ENCODE data around the gene SMPD4. TPM values are rescaled to one million over a fixed set of nuclear protein-coding genes. Genes with fewer than 3 reads are reported as not detected.
A peak's percentile ranks its signal among the peaks of the same experiment; 100 is the strongest.
"Not testable (repeated sequence)": the region's sequence is repeated elsewhere in the genome, so short reads cannot be mapped to it uniquely, and the experiment has no call there.

The SMPD4 gene
- polyA plus RNA-seq, 12 donors = 34.4 to 63.5 (median 36.8) TPM; not detected in 1

DNA sequence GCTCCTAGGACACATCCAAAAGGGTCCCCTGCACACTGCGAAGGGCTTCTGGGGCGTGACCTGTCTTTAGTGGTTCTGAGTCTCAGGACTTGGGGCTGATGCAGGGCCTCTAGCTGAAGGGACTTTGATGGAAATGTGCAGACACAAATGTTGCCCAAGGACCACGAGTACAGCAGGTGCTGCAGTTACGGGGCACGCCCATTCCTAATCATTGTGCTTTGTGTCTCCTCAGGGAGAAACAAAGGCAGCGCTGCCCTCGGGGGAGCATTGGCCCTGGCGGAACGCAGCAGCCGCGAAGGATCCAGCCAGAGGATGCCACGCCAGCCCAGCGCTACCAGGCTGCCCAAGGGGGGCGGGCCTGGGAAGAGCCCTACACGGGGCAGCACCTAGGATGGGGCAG is 8.8 kb upstream of the SMPD4 start:
- DNase-seq = no peak

DNA sequence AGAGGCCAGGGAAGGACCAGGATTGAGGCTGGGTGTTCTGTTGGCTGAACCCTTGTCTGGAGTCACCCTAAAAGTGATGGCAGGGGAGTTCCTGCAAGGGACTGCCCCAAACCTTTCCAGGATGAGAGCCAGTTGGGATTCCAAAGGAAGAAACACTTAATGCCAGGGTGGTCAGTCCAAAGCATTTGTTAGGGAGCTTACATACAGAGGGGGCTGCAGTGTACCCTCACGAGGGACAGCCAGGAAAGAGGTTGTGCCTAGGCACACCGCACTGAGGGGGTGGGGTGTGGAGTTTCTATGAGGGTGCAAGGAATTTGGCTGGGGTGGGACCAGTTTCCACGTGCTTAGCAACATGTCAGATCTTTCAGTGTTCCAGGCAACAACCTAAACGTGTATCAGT is 7.6 kb upstream of the SMPD4 start:
- not testable (repeated sequence) for DNase-seq

DNA sequence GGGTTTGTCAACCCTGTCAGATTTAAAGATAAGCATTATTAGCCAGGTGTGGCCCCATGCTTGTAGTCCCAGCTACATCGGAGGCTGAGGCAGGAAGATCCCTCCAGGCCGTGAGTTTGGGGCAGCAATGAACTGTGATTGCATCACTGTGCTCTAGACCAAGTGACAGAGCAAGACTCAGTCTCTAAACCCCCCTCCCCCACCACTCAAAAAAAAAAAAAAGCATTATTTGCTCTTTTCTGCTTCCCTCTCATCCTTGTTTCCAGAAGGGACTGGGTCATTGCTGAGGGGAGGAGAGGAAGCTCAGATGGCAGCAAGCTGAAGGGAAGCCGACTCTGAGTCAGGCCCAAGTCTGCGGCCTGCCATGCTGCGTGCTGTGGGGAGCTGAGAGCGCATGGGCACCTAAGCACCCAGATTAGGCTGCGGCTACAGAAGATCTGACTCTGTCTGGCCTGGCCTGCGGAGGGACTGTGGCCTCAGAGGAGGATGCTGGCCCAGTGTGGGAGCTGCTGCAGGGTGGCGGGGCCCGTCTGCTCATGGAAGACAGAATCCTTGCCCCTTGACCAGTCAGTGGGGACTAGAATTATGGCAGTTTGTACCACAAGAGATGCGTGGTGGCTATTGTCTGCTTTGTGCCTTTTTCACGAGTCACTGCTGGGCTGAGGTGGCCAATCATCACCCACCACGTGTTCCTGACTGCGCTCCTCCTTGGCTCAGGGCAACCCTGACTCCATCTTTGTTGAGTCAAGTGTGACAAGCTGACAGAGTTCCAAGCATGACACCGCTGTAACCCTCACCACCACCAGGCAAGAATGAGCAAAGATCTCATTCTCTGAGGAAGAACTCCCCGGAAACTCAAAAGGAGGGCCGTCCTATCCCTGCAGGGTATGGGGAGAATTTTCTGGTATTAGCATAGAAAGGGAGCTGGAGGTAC is 6.7 kb upstream of the SMPD4 start:
- not testable (repeated sequence) for DNase-seq

DNA sequence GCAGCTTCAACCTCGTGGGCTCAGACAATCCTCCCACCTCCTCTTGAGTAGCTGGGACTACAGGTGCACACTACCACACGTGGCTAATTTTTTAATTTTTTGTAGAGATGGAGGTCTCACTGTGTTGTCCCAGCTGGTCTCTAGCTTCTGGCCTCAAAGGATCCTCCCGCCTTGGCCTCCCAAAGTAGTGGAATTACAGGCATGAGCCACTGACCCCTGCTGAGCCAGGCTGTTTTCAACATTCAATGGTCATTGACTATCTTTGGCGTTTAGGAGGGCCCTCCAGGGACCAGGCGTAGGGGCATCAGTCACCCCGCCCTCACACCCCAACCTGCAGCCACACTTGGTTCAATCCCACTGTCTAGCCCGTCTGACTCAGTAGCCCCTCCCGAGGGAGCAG is 5.9 kb upstream of the SMPD4 start:
- DNase-seq = no peak

DNA sequence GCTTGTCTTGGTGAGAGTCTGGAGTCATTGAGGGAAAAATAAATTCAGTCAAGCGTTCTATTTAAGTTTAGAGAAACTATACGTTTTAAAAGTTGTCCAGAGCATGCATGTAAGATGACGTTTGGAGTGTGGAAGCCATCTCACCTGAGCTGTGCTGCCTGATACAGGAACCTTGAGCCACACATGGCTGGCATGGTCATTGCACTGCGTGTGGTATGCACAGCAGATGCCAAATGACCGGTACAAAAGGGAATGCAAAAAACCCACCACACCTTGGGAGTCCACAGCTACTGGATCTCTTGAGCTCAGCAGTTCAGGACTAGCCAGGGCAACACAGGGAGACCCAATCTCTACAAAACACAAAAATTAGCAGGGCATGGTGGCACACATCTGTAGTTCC is 5.0 kb upstream of the SMPD4 start:
- no peak for DNase-seq

DNA sequence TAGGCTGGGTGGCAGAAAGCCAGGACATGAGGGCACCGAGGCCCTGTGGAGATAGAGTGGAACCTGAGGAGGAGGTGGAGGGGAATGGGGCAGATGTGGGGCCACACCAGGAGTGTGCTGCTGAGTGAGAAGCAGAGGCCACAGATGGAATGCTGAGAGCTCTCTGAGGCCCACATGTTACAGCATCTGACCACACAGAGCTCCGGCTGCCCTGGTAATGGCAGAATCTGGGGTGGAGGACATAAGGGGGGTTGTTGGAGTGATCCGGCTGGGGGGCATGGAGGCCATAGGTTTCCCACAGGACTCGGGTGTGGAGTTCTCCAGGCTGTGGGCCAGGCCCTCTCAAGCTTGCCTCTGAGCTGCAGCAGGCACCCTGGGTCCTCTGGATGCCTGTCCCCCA is 4.5 kb upstream of the SMPD4 start:
- DNase-seq = no peak

DNA sequence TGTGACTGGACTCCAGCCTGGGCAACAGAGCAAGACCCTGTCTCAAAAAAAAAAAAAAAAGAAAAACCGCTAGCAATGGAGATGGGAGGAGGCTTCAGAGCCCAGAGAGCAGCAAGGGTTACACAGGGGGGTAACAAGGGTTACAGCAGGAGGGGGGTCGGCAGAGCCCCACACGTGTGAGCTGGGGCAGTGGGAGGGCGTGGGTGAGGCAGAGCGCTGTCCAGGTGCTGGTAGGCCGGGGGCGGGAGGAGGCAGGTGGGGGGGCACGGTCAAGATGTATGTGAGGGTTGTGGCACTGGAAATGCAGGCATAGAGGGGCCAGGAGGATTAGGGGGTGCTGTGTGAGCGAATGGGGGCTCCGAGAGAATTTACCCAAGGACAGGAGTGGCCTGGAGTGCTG is 4.0 kb upstream of the SMPD4 start:
- no peak for DNase-seq

DNA sequence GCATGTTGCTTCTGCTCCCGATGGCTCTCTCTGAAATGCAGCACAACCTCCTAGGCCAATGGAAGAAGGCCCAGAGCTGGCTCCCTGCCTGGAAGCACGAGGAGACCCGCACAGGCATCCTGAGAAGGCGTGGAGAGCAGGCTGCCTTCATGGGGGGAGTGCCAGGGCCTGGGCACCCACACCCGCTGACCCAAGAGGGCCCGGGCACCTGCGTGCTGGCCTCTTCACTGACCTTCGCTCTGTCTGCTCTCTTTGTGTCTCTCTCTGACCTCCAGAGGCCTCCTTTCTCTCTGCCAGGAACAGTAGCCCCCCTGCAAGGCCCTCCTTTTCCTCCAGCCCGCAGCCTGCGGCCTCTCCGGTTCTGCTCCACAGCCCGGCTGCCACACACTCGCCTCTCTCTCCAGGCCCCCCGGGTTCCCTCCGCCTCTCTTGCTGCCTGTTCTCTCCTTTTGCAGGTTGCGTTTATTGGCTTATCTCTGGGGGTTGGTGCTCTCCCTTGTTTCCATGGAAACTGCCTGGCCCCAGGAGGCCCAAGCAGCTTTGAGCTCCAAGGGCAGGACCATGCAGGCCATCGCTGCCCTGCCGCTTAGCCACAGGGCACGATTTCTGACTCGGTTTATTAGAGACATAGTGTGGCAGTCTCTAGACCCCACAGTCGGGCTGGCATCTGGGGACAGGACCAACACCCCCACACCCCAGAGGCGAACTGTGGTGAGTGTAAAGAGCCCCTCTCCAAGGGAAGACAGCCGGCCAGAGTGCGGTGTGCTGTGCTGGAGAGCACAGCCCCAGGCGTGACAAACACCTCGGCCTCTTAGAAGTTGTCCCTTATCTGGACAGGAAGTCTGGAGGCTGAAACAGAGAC is 2.3 kb upstream of the SMPD4 start:
- peak; percentile 41 for DNase-seq

DNA sequence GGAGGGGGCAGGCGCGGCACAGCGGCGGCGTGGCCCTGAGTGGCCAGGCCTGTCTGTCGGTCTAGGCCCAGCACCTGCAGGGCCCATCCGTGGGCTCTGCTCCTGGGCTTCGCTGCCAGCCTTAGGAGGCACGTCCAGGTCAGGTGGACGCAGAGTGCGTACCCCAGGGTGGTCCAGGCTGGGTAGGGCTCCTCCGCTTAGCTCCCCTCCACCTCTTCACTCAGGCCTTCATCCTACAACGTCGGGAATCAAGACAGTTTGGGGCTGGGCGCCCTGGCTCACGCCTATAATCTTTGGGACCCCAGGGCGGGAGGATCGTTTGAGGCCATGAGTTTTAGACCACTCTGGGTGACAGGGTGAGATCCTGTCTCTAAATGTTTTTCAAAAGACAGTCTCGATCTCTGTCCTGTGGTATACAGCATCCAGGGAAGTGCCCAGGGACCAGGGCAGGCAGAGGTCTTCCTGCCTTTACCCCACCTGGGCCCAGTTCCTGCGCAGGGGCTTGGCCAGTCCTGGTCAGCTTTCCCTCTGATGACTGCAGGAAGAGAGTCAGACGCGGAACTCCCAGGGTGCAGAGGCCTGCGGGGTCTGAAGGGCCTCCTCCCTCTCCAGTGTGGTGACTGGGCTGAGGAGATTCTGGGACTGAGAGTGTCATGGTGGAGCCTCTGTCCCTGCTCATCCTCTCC is 1.6 kb upstream of the SMPD4 start:
- DNase-seq = not testable (repeated sequence)

DNA sequence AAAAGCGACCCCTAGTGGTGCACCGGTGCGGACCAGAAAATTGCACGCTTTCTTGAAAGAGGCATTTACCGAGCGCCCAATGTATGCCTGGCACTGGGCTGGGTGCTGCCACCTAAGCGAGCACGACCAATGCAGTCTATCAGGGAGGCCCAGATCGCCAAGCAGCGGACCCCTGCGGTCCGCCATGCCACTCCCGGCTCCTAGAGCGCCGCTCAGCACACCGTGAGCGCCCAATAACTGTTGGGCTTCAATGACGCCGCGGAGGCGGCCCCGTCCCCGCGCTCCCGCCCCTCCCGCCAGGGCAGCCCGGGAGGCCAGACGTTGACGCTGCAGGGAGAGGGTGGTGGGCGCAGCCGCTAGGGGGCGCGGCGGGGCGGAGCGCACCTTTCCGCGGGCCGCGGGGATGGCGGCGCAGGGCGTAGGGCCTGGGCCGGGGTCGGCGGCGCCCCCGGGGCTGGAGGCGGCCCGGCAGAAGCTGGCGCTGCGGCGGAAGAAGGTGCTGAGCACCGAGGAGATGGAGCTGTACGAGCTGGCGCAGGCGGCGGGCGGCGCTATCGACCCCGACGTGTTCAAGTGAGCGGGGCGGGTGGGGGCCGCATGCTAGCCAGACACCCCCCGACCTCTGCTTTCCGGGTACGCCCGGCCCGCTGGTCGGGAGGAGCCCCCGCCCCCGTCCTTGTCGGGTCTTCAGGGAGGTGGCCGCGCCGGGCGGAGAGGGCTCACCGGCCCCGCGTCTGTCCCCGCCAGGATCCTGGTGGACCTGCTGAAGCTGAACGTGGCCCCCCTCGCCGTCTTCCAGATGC is 679 bp upstream of the SMPD4 start, which contains the start of gene MZT2B:
Gene MZT2B, plus strand, starts transcription at position 383 of the 803 bp plus-strand sequence. Its CDS starts 21 bp downstream, at position 404.
- DNase-seq = peak; percentile 84

DNA sequence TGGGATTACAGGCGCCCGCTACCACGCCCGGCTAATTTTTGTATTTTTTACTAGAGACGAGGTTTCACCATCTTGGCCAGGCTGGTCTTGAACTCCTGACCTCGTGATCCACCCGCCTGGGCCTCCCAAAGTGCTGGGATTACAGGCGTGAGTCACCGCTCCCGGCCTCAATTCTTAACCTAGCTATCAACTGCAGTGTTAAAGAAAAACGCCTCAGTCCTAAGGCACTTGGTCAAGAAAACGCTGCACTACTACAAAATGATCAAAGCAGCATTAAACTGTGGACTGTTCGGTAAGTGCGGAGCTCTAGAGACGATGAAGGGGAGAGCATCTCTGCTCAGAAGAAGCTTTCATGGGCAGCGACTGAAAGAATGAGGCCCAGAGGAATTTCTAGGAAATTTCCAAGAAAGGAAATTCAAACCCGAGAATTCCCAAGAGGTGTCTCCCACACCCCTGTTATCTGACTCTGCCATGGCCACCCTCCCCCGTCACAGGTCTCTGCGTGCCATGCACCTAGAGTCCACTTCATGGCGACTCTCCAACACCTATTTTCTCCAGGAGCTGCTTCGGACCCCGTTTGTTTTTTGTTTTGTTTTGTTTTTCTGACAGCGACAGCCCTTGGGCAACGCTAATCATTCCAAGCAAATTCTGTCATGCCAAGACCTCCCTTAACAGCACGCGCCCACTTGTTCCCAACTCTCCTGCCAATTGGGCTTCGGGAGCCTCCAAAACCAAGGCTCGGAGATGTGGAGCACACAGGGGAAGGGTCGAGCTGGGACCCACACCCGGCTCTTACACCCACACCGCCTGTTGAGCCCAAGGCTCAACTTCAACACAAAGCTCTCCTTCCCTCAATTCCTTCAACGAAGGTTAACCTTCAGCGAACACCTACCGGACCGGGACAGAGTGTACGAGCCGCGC is 738 bp downstream of the SMPD4 start:
- DNase-seq = not testable (repeated sequence)

DNA sequence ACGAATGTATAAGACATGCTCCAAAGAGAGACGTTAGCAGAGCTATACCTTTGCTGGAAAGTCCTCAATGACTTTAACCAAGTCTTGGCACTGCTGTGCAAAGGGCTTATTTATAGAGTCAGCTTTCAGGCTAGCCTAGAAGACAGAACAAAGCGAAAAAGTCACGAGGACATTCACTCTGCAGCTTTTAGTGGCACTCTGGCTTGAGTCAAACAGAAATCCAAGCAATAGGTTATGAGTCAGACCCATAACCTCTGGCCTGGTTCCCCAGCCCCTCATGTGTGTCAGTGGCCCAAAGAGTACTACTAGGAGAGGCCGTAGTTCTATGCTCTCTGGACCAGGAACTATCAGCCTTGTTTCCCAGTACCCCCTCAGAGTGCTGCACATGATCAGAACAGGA is 6.5 kb downstream of the SMPD4 start:
- not testable (repeated sequence) for DNase-seq

DNA sequence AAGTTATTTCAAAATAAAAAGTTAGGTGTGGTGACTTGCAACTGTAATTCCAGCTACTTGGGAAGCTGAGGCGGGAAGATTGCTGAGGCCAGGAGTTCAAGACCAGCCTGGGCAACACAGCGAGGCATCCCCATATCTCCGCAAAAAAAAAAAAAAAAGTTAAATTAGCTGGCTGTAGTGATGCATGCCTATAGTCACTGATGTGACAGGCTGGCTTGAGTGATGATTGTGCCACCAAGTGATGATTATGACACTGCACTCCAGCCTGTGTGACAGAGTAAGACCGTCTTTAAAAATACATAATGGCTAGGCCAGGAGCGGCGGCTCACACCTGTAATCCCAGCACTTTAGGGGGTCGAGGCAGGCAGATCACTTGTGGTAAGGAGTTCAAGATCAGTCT is 11.5 kb downstream of the SMPD4 start:
- no peak for DNase-seq

DNA sequence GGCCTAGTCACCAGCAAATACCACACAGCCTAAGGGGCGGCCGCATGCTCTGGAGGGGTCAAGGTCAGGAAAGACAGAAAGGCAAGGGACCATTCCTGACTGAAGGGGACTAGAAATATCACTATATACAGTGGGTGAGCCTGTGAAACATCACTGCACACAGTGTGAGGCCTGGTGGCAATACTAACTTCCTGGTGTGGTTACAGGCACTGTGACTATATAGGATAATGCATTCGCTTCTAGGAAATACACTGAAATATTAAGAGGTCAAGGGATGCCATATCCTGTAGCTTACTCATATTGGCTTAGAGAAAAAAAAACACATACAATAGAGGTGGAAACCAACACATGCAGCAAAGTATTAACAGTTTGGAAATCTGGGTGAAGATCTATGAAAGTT is 12.2 kb downstream of the SMPD4 start:
- not testable (repeated sequence) for DNase-seq

DNA sequence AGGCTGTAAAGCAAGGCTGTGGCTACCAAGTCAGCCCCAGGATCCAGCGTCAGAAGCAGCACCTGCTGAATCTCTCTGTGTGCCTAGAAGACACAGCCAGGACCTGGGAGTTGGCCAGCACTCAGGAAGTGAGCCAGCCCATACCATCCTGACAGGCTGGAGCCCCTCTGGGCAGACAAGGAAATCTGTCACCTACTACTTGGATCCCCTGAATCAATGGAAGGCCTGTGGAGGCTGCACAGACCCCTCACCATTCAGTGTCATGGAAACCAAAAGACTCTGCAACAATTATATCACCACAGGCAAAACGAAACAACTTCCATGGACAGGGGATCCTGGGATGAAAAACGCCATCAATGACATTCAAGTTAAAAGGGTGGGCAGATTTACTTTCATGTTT is 14.8 kb downstream of the SMPD4 start:
- not testable (repeated sequence) for DNase-seq

DNA sequence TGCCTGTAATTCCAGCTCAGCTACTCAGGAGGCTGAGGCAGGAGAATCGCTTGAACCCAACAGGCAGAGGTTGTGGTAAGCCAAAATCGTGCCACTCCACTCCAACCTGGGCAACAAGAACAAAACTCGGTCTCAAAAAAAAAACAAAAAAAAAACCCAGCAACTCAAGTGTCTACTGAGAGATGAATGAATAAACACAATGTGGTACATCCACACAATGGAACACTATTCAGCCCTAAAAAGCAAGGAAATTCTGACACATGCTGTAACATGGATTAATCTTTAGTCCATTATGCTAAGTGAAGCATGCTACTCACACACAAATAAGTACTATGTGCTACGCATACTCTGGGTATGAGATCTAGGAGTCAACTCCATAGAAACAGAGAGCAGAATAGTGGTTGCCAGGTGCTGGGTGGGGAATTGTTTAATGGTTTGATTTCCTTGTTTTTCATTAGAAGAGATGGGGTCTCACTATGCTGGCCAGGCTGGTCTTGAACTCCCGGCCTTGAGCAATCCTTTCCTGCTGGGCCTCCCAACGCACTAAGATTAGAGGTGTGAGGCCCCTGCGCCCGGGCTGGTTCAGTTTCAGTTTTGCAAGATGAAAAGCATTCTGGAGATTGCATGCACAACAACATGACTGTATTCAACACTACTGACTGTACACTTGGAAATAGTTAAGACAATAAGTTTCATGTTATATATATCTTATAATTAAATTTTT is 15.9 kb downstream of the SMPD4 start:
- DNase-seq = no peak

DNA sequence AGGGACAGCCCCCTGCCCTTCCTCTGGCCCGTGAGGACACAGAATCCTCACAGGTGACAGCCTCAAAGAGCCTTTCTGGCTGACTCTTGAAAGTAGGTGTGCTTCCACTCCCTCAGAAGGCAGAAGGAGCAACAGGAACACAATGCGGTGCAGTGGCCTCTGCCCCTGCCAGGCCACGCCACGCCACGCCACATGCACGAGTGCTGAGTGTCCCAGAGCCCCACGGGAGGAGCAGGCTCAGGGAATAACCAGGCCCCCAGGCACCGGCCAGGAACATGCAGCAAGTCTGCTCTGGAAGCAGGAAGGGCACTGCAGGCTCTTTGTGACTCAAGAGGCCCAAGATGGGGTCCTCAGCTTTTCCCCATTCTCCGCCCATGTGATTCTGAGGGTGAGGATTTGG is 18.4 kb downstream of the SMPD4 start:
- DNase-seq = no peak

DNA sequence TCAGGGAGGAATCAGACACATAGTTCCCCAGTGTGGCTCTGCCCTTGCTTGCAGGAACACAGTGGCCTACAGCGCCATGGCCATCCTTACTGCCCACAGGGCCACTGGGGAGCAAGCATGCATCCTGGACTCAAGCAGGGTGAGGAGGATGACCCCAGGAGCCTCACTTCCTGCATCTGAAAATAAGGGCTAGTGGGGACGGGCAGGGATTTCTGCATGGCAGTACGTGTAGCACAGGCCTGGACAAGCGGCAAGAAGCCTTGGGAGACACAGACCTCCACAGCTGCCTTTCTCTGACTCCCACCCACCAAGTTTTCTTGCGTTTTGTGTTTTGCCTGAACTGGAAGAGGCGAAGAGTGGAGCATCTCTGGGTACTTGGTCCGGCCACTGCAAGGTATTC is 18.9 kb downstream of the SMPD4 start:
- not testable (repeated sequence) for DNase-seq
